Diencephalon (tissue), 1 donor: ENCODE results near the gene SOX4. TPM values are rescaled to one million over a fixed set of nuclear protein-coding genes. Genes with fewer than 3 reads are reported as not detected.

Experiments used
- small RNA-seq: library from RNA; depleted of rRNA; stranded (forward); fragments of <200 nt; gene quantifications from one replicate; pipeline ENCODE3, GENCODE V24; 2014
- total RNA-seq: library from RNA; depleted of rRNA; stranded (reverse); fragments of >200 nt; gene quantifications from one replicate; pipeline ENCODE4 v1.2.3, GENCODE V29; 2014

SOX4 gene
- total RNA-seq: 275 TPM

DNA sequence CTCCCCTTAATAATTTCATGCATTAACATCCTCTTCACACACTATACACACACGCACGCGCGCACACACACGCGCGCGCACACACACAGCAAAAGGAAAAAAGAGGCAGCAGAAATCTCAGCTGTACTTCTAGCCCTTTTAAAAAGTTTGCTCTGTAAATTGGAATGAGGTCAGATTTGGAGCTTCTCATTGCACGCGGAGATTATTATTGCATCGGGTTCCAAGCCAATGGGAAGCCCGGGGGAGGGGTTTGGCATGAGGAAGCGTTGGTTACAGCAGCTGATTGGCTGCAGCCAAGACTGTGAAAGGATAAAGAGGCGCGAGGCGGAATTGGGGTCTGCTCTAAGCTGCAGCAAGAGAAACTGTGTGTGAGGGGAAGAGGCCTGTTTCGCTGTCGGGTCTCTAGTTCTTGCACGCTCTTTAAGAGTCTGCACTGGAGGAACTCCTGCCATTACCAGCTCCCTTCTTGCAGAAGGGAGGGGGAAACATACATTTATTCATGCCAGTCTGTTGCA is at the start of gene SOX4:
SOX4 (plus strand) TSS at position 340 of the 515 bp plus-strand sequence. CDS start 784 bp downstream, outside the sequence.

Small RNA genes within 50 kb of the gene (small RNA-seq; reads per million reads assigned to genes)
- not detected for gene BOLA2P3
